GM12891 (cell line): ENCODE measurements around the gene ZBTB43.

Experiments used
- POLR2A ChIP-seq: IDR thresholded peaks from 2 replicates; pipeline ENCODE4 v1.6.1; 2011; ENCODE audit warnings: low read depth, low read length, control low read depth
- POLR2AphosphoS5 ChIP-seq: IDR thresholded peaks from 2 replicates; pipeline ENCODE4 v1.6.1; 2011; ENCODE audit warnings: low read depth, low read length, control low read depth

GRCh38 chr9:126814091-126814490, 9.3 kb downstream of the ZBTB43 start:
- TF ChIP-seq POLR2AphosphoS5 (no peak), POLR2A (no peak)
